ENCODE measurements around the gene TENM4. TPM values are rescaled to one million over a fixed set of nuclear protein-coding genes. Genes with fewer than 3 reads are reported as not detected.

Gene TENM4
- total and polyA plus RNA-seq, 11 donors: 0.08 to 6.4 (median 1.0) TPM

GRCh38 chr11:79481795-79482194 is 41.0 kb upstream of the TENM4 start:
- intact Hi-C loops (cut with DNase I): loop anchor here in 1 of 10 donors (10.0 kb wide), 1 partner anchor 77 kb away; no protein-coding TSS in a partner anchor
- 63 to 73% (median 70%) methylated on average over 3 of the region's 3 CpGs for WGBS, 4 donors
- Histone ChIP-seq H3K27me3 (peaks cover 0 to 2% (median 0%) of the 10 kb centered on the region in 9 donors), H3K9me3 (no peaks in the 10 kb centered on the region), H3K4me3 (no peak overlapping the region), H3K36me3 (no peaks in the 10 kb centered on the region), H3K4me1 (no peaks in the 10 kb centered on the region), H3K27ac (no peak overlapping the region)
- ATAC-seq (no peak), DNase-seq (no peak)
- TF ChIP-seq POLR2A (IDR thresholded peaks at IDR 0.05) (no peak), CTCF (IDR thresholded peaks at IDR 0.05) (no peak)

- DNase-seq (no peak), ATAC-seq (no peak)
- TF ChIP-seq POLR2A (IDR thresholded peaks at IDR 0.05): no peak
- no peak for TF ChIP-seq CTCF (IDR thresholded peaks at IDR 0.05)
- Histone ChIP-seq H3K36me3 (no peaks in the 10 kb centered on the region), H3K4me1 (no peaks in the 10 kb centered on the region), H3K27ac (no peak overlapping the region), H3K9me3 (peaks cover 0 to 5% (median 0%) of the 10 kb centered on the region in 12 donors), H3K27me3 (peaks cover 0 to 2% (median 0%) of the 10 kb centered on the region in 9 donors), H3K4me3 (no peak overlapping the region)
- intact Hi-C loops (cut with DNase I): loop anchor here in 1 of 10 donors (10.0 kb wide), 1 partner anchor 76 kb away; no protein-coding TSS in a partner anchor
- WGBS, 4 donors: 84 to 91% (median 89%) methylated on average over 4 of the region's 4 CpGs
Measured at GRCh38 chr11:79480864-79481263, 40.0 kb upstream of the TENM4 start.

- no peak for ATAC-seq
- no peaks in the 10 kb centered on the region for H3K27me3 ChIP-seq
- no peak for DNase-seq
- intact Hi-C loops (cut with DNase I): no loop called here
- no peaks in the 10 kb centered on the region for H3K4me1 ChIP-seq
- H3K4me3 ChIP-seq: no peak overlapping the region
- H3K36me3 ChIP-seq: no peaks in the 10 kb centered on the region
- H3K9me3 ChIP-seq: peaks cover 0 to 9% (median 0%) of the 10 kb centered on the region in 12 donors
- TF ChIP-seq CTCF (IDR thresholded peaks at IDR 0.05) (no peak), POLR2A (IDR thresholded peaks at IDR 0.05) (no peak)
- 63 to 76% (median 68%) methylated on average over 8 of the region's 8 CpGs for WGBS, 4 donors
- H3K27ac ChIP-seq: no peak overlapping the region
Measured at GRCh38 chr11:79472819-79473529, 32.1 kb upstream of the TENM4 start.

- TF ChIP-seq CTCF (IDR thresholded peaks at IDR 0.05): no peak
- no peak for TF ChIP-seq POLR2A (IDR thresholded peaks at IDR 0.05)
- no peak overlapping the region for H3K27ac ChIP-seq
- ATAC-seq (no peak), DNase-seq (no peak)
- H3K27me3 ChIP-seq: no peaks in the 10 kb centered on the region
- no peaks in the 10 kb centered on the region for H3K4me1 ChIP-seq
- intact Hi-C loops (cut with DNase I): no loop called here
- no peak overlapping the region for H3K4me3 ChIP-seq
- no peaks in the 10 kb centered on the region for H3K36me3 ChIP-seq
- H3K9me3 ChIP-seq: peaks cover 0 to 8% (median 0%) of the 10 kb centered on the region in 12 donors
- WGBS, 4 donors: 39 to 51% (median 45%) methylated on average over 7 of the region's 7 CpGs
Measured at GRCh38 chr11:79471071-79471844, 30.4 kb upstream of the TENM4 start.

All from heart left ventricle (tissue), 16 donors.